Upper lobe of left lung (tissue), 6 donors: Measurements from ENCODE around the gene CFAP100. TPM values are rescaled to one million over a fixed set of nuclear protein-coding genes. Genes with fewer than 3 reads are reported as not detected.

ENCODE experiments used
- ATAC-seq, 2 donors: fragments of 200-7000 bp; cut with Tn5 transposase; one replicate each; pipeline ENCODE4 v1.9.1; 2022; ENCODE audit warnings: mild to moderate bottlenecking in 2 of 2, moderate library complexity in 2 of 2; ENCODE audit not compliant: low FRiP score in 2 of 2
- DNase-seq, 2 donors: peaks; one replicate each; pipeline ENCODE4 v3.0.0-alpha.2; 2019 to 2020
- H3K27ac ChIP-seq, 4 donors: fragments of 200-600 bp; sonication (generic); one replicate each; pipeline ENCODE4 v1.5.1; 2016 to 2019
- H3K27me3 ChIP-seq, 4 donors: fragments of 200-600 bp; sonication (generic); one replicate each; pipeline ENCODE4 v1.5.1; 2017 to 2019
- H3K36me3 ChIP-seq, 4 donors: fragments of 200-600 bp; sonication (generic); one replicate each; pipeline ENCODE4 v1.5.1; 2016 to 2019
- H3K4me1 ChIP-seq, 4 donors: fragments of 200-600 bp; sonication (generic); one replicate each; pipeline ENCODE4 v1.5.1; 2018 to 2019
- H3K4me3 ChIP-seq, 4 donors: fragments of 200-600 bp; sonication (generic); one replicate each; pipeline ENCODE4 v1.5.1; 2017 to 2019; ENCODE audit warnings: mild to moderate bottlenecking in 2 of 4, moderate library complexity in 1 of 4
- H3K9me3 ChIP-seq, 4 donors: fragments of 200-600 bp; sonication (generic); one replicate each; pipeline ENCODE4 v1.5.1; 2018 to 2019
- CTCF ChIP-seq, 6 experiments: fragments of 450-650 bp in 4 of 6; fragments of 200-600 bp in 2 of 6; sonication (generic) in 2 of 6; IDR thresholded peaks; one replicate each; pipeline ENCODE4 v1.5.1; 2016 to 2019; ENCODE audit warnings: antibody characterized with exemption in 6 of 6
- EP300 ChIP-seq, 4 donors: sonication (generic); formaldehyde crosslinking; IDR thresholded peaks; one replicate each; pipeline ENCODE4 v1.5.1; 2017; ENCODE audit warnings: antibody characterized with exemption in 4 of 4, control low read depth in 2 of 4
- POLR2A ChIP-seq, 4 donors: fragments of 450-650 bp; IDR thresholded peaks; one replicate each; pipeline ENCODE4 v1.5.1; 2016 to 2017; ENCODE audit warnings: antibody characterized with exemption in 4 of 4, mild to moderate bottlenecking in 2 of 4
- POLR2AphosphoS5 ChIP-seq, 2 donors: sonication (generic); formaldehyde crosslinking; IDR thresholded peaks; one replicate each; pipeline ENCODE4 v1.5.1; 2017; ENCODE audit warnings: antibody characterized with exemption in 2 of 2
- WGBS, 2 donors: methylation state at CpG; one replicate each; pipeline ENCODE4 v1.1.5; 2017 to 2018; 5-methylcytosine and 5-hydroxymethylcytosine counted together
- total RNA-seq, 6 donors: library from RNA; depleted of rRNA in 4 of 6; stranded (reverse); fragments of >200 nt in 4 of 6; gene quantifications; one replicate each; pipeline versions ENCODE4 v1.1.0 to v1.2.1, GENCODE V29; 2016 to 2021
- donor health status: DM: no; HTN: no; CAD: no; lungs with moderate emphysema.
- donor health status: DM: no; HTN: yes; CAD: no; lungs with severe emphysema.

Gene CFAP100
- total RNA-seq, 6 donors from 2014 or later = 0.09 to 57.9 (median 21.6) TPM

- Histone ChIP-seq H3K4me1 (peaks cover 22 to 68% (median 56%) of the 10 kb centered on the region in 4 donors), H3K27ac (peak overlapping the region in 2 of 4 donors; percentile 4 to 14), H3K27me3 (no peaks in the 10 kb centered on the region), H3K9me3 (no peaks in the 10 kb centered on the region), H3K36me3 (peaks cover 8 to 42% (median 18%) of the 10 kb centered on the region in 4 donors), H3K4me3 (no peak overlapping the region)
- ATAC-seq (no peak), DNase-seq (peak in 1 of 2 donors; percentile 20)
- no peak for TF ChIP-seq EP300 (IDR thresholded peaks at IDR 0.05)
- no peak for TF ChIP-seq POLR2A (IDR thresholded peaks at IDR 0.05)
- TF ChIP-seq CTCF (IDR thresholded peaks at IDR 0.05) = no peak
- TF ChIP-seq POLR2AphosphoS5 (IDR thresholded peaks at IDR 0.05) = no peak
- 84 to 86% methylated on average over 1 to 8 of the region's 9 CpGs for WGBS, 2 donors
These were observed 44.1 kb upstream of the CFAP100 start for GRCh38 chr3:126350502-126351085.

GRCh38 chr3:126351086-126351770 lies 43.5 kb upstream of the CFAP100 start:
- DNase-seq (peak; percentile 19 to 34), ATAC-seq (no peak)
- Histone ChIP-seq H3K36me3 (peaks cover 6 to 36% (median 16%) of the 10 kb centered on the region in 4 donors), H3K9me3 (no peaks in the 10 kb centered on the region), H3K27me3 (peaks cover 0 to 4% (median 0%) of the 10 kb centered on the region in 4 donors), H3K27ac (peak overlapping the region in 2 of 4 donors; percentile 14 to 93), H3K4me1 (peaks cover 24 to 73% (median 62%) of the 10 kb centered on the region in 4 donors), H3K4me3 (no peak overlapping the region)
- TF ChIP-seq POLR2A (IDR thresholded peaks at IDR 0.05) (no peak), EP300 (IDR thresholded peaks at IDR 0.05) (no peak), POLR2AphosphoS5 (IDR thresholded peaks at IDR 0.05) (no peak), CTCF (IDR thresholded peaks at IDR 0.05) (no peak)
- WGBS, 2 donors = 93 to 100% methylated on average over 3 to 10 of the region's 10 CpGs

GRCh38 chr3:126351771-126352475 lies 42.8 kb upstream of the CFAP100 start:
- peak overlapping the region in 3 of 4 donors; percentile 93 to 98 (median 95) for H3K27ac ChIP-seq
- 90 to 96% methylated on average over 9 to 18 of the region's 18 CpGs for WGBS, 2 donors
- TF ChIP-seq CTCF (IDR thresholded peaks at IDR 0.05) (peak in 1 of 6 experiments; percentile 6), POLR2A (IDR thresholded peaks at IDR 0.05) (no peak)

GRCh38 chr3:126352476-126353454 lies 41.9 kb upstream of the CFAP100 start:
- peaks cover 26 to 76% (median 71%) of the 10 kb centered on the region in 4 donors for H3K4me1 ChIP-seq
- peak overlapping the region; percentile 91 to 98 (median 94) for H3K27ac ChIP-seq
- WGBS, 2 donors = 59 to 75% methylated on average over 4 to 27 of the region's 27 CpGs
- peak; percentile 42 to 48 for TF ChIP-seq POLR2AphosphoS5 (IDR thresholded peaks at IDR 0.05)
- peak in 1 of 4 donors; percentile 32 for TF ChIP-seq POLR2A (IDR thresholded peaks at IDR 0.05)
- TF ChIP-seq CTCF (IDR thresholded peaks at IDR 0.05) = no peak
- peak in 1 of 4 donors; percentile 72 for TF ChIP-seq EP300 (IDR thresholded peaks at IDR 0.05)
- H3K27me3 ChIP-seq = peaks cover 0 to 12% (median 3%) of the 10 kb centered on the region in 4 donors
- DNase-seq = peak; percentile 84 to 88
- H3K4me3 ChIP-seq = peak overlapping the region in 1 of 4 donors; percentile 13
- H3K36me3 ChIP-seq = peaks cover 6 to 31% (median 16%) of the 10 kb centered on the region in 4 donors
- no peak for ATAC-seq
- no peaks in the 10 kb centered on the region for H3K9me3 ChIP-seq

More at GRCh38 chr3:126351771-126352475, 42.8 kb upstream of the CFAP100 start:
- no peaks in the 10 kb centered on the region for H3K9me3 ChIP-seq
- H3K4me1 ChIP-seq = peaks cover 24 to 73% (median 67%) of the 10 kb centered on the region in 4 donors
- no peak for ATAC-seq
- peaks cover 0 to 11% (median 2%) of the 10 kb centered on the region in 4 donors for H3K27me3 ChIP-seq
- peaks cover 6 to 35% (median 16%) of the 10 kb centered on the region in 4 donors for H3K36me3 ChIP-seq
- DNase-seq = peak; percentile 24 to 58
- no peak overlapping the region for H3K4me3 ChIP-seq
